ENCODE measurements around the gene TRMO.

DNA sequence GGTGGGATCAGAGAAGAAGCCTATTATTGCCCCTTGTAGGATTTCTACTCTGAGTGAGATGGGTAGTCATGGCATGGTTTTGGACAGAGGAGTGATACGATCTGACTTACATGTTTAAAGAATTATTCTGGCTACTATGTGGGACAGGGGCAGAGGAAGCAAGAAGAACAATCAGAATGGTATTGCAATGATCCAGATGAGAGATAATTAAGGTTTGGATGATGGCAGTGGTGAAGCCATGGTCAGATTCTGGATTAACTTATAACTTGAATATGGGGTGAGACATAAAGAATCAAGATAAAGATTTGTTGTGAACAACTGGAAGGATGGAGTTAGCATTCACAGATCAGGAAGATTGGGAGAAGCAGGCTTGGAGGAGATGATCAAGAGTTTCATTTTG lies 19.0 kb upstream of the TRMO start:
- TF ChIP-seq, protein P1, sequence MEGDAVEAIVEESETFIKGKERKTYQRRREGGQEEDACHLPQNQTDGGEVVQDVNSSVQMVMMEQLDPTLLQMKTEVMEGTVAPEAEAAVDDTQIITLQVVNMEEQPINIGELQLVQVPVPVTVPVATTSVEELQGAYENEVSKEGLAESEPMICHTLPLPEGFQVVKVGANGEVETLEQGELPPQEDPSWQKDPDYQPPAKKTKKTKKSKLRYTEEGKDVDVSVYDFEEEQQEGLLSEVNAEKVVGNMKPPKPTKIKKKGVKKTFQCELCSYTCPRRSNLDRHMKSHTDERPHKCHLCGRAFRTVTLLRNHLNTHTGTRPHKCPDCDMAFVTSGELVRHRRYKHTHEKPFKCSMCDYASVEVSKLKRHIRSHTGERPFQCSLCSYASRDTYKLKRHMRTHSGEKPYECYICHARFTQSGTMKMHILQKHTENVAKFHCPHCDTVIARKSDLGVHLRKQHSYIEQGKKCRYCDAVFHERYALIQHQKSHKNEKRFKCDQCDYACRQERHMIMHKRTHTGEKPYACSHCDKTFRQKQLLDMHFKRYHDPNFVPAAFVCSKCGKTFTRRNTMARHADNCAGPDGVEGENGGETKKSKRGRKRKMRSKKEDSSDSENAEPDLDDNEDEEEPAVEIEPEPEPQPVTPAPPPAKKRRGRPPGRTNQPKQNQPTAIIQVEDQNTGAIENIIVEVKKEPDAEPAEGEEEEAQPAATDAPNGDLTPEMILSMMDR (conservative IDR thresholded peaks at IDR 0.05; ENCODE audit: low read depth in 2 of 2), result no peak
- TF ChIP-seq, protein P2, sequence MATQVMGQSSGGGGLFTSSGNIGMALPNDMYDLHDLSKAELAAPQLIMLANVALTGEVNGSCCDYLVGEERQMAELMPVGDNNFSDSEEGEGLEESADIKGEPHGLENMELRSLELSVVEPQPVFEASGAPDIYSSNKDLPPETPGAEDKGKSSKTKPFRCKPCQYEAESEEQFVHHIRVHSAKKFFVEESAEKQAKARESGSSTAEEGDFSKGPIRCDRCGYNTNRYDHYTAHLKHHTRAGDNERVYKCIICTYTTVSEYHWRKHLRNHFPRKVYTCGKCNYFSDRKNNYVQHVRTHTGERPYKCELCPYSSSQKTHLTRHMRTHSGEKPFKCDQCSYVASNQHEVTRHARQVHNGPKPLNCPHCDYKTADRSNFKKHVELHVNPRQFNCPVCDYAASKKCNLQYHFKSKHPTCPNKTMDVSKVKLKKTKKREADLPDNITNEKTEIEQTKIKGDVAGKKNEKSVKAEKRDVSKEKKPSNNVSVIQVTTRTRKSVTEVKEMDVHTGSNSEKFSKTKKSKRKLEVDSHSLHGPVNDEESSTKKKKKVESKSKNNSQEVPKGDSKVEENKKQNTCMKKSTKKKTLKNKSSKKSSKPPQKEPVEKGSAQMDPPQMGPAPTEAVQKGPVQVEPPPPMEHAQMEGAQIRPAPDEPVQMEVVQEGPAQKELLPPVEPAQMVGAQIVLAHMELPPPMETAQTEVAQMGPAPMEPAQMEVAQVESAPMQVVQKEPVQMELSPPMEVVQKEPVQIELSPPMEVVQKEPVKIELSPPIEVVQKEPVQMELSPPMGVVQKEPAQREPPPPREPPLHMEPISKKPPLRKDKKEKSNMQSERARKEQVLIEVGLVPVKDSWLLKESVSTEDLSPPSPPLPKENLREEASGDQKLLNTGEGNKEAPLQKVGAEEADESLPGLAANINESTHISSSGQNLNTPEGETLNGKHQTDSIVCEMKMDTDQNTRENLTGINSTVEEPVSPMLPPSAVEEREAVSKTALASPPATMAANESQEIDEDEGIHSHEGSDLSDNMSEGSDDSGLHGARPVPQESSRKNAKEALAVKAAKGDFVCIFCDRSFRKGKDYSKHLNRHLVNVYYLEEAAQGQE (IDR thresholded peaks at IDR 0.05; ENCODE audit: unreplicated experiment), result no peak
- TF ChIP-seq EZH2 (IDR thresholded peaks at IDR 0.05; ENCODE audit: low read depth, unreplicated experiment), result no peak
- TF ChIP-seq POLR2AphosphoS5 (IDR thresholded peaks at IDR 0.05; ENCODE audit: low read depth), result no peak
- no peak for TF ChIP-seq ZNF331 (CRISPR knock-in tag; IDR thresholded peaks at IDR 0.05; ENCODE audit: low read depth)
- no peak for TF ChIP-seq EZH2phosphoT487 (IDR thresholded peaks at IDR 0.05; ENCODE audit: unreplicated experiment)
- TF ChIP-seq JUNB (IDR thresholded peaks at IDR 0.05; ENCODE audit: unreplicated experiment), result no peak
- no peak for TF ChIP-seq CREB1 (CRISPR knock-in tag; IDR thresholded peaks at IDR 0.05; ENCODE audit: low read depth)
- TF ChIP-seq, protein P3, sequence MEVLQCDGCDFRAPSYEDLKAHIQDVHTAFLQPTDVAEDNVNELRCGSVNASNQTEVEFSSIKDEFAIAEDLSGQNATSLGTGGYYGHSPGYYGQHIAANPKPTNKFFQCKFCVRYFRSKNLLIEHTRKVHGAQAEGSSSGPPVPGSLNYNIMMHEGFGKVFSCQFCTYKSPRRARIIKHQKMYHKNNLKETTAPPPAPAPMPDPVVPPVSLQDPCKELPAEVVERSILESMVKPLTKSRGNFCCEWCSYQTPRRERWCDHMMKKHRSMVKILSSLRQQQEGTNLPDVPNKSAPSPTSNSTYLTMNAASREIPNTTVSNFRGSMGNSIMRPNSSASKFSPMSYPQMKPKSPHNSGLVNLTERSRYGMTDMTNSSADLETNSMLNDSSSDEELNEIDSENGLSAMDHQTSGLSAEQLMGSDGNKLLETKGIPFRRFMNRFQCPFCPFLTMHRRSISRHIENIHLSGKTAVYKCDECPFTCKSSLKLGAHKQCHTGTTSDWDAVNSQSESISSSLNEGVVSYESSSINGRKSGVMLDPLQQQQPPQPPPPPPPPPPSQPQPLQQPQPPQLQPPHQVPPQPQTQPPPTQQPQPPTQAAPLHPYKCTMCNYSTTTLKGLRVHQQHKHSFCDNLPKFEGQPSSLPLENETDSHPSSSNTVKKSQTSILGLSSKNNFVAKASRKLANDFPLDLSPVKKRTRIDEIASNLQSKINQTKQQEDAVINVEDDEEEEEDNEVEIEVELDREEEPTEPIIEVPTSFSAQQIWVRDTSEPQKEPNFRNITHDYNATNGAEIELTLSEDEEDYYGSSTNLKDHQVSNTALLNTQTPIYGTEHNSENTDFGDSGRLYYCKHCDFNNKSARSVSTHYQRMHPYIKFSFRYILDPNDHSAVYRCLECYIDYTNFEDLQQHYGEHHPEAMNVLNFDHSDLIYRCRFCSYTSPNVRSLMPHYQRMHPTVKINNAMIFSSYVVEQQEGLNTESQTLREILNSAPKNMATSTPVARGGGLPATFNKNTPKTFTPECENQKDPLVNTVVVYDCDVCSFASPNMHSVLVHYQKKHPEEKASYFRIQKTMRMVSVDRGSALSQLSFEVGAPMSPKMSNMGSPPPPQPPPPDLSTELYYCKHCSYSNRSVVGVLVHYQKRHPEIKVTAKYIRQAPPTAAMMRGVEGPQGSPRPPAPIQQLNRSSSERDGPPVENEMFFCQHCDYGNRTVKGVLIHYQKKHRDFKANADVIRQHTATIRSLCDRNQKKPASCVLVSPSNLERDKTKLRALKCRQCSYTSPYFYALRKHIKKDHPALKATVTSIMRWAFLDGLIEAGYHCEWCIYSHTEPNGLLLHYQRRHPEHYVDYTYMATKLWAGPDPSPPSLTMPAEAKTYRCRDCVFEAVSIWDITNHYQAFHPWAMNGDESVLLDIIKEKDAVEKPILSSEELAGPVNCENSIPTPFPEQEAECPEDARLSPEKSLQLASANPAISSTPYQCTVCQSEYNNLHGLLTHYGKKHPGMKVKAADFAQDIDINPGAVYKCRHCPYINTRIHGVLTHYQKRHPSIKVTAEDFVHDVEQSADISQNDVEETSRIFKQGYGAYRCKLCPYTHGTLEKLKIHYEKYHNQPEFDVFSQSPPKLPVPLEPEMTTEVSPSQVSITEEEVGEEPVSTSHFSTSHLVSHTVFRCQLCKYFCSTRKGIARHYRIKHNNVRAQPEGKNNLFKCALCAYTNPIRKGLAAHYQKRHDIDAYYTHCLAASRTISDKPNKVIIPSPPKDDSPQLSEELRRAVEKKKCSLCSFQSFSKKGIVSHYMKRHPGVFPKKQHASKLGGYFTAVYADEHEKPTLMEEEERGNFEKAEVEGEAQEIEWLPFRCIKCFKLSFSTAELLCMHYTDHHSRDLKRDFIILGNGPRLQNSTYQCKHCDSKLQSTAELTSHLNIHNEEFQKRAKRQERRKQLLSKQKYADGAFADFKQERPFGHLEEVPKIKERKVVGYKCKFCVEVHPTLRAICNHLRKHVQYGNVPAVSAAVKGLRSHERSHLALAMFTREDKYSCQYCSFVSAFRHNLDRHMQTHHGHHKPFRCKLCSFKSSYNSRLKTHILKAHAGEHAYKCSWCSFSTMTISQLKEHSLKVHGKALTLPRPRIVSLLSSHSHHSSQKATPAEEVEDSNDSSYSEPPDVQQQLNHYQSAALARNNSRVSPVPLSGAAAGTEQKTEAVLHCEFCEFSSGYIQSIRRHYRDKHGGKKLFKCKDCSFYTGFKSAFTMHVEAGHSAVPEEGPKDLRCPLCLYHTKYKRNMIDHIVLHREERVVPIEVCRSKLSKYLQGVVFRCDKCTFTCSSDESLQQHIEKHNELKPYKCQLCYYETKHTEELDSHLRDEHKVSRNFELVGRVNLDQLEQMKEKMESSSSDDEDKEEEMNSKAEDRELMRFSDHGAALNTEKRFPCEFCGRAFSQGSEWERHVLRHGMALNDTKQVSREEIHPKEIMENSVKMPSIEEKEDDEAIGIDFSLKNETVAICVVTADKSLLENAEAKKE (CRISPR knock-in tag; IDR thresholded peaks at IDR 0.05), result no peak
- TF ChIP-seq, protein P4, sequence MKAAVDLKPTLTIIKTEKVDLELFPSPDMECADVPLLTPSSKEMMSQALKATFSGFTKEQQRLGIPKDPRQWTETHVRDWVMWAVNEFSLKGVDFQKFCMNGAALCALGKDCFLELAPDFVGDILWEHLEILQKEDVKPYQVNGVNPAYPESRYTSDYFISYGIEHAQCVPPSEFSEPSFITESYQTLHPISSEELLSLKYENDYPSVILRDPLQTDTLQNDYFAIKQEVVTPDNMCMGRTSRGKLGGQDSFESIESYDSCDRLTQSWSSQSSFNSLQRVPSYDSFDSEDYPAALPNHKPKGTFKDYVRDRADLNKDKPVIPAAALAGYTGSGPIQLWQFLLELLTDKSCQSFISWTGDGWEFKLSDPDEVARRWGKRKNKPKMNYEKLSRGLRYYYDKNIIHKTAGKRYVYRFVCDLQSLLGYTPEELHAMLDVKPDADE (IDR thresholded peaks at IDR 0.05), result no peak
- TF ChIP-seq ZNF114 (CRISPR knock-in tag; IDR thresholded peaks at IDR 0.05), result no peak
- TF ChIP-seq STAT1 (IDR thresholded peaks at IDR 0.05; ENCODE audit: unreplicated experiment), result no peak

Measured in GM23338 (cell line).